NOMO-1 (cell line): ENCODE data around the gene UNKL.

Experiments
- DNase-seq, 2 experiments: peaks; one replicate each; lab custom pipeline; 2025; ENCODE audit not compliant: unreplicated experiment in 2 of 2; lab: John Stamatoyannopoulos, UW

Gene UNKL

DNA sequence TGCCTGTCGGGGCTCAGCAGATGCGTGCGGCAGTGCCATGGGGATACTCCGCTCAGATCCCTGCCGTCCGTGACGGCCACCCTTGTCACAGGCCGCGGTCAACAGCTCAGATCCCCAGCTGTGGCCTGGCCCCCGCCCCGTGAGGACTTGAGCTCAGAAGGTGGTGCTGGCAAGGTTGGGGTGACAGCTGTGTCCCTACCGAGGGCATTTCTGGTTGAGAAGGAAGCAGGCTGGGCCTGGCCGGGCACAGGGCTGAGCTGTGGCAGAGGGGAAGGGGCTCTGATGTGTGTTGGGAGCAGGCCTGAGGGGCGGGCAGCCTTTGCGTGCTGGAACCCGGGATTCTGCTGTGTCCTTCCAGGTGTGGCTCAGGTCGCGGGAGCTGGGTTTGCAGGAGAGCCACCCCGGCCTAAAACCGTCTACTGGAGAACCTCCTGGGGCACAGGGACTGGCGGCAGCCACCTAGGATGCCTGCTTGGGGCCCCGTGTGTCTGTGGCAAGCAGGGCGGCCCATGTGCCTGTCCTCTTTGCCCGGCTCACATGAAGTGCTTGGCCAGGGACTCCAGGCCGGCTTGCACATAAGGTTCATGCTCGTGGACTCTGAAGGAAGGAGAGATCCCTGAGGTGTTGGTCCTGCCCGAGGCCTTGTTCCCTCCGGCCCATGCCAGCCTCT, 100.0 kb downstream of the UNKL start:
- no peak for DNase-seq

DNA sequence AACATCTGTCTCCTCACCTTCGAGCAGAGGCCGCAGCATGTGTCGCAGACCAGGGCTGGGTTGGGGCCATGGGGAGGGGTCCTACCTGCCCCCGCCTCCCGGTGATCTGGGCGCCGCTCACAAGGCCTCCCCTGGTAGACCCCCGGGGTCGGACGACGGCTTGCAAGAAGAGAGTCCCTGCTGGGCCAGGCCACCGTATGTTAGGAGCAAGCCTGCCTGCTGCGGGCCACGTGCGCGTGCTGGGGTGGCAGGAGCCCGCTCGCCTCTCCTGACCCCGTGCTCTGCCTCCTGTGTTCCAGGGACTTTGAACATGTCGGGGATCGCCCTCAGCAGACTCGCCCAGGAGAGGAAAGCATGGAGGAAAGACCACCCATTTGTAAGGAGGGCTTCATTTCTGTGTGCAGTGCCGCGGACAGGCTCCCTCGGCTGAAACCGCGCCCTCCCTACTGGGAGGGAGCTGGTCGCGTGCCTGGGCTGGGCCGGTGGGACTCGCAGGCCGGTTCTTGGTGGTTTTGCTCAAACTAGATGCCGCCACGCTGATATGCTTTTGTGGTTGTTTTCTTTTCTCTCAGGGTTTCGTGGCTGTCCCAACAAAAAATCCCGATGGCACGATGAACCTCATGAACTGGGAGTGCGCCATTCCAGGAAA, 100.7 kb downstream of the UNKL start:
- DNase-seq, result no peak
